Keratinocyte (primary cell): ENCODE results near the gene METRNL. TPM values are rescaled to one million over a fixed set of nuclear protein-coding genes. Genes with fewer than 3 reads are reported as not detected.

Source experiments
- DNase-seq: peaks from one replicate; pipeline ENCODE4 v3.0.0-alpha.2; 2011; ENCODE audit warnings: low read depth, missing footprints, low spot score
- FAIRE-seq: peaks from 2 replicates; lab custom pipeline; 2011; peaks lifted over from hg19 to GRCh38; lab: Jason Lieb, UNC
- H2AFZ ChIP-seq: 2 replicates; pipeline ENCODE4 v1.6.0; 2012; ENCODE audit warnings: low read length, control low read depth, inconsistent platforms; ENCODE audit not compliant: control insufficient read depth
- H3K27ac ChIP-seq: 2 replicates; pipeline ENCODE4 v1.5.1; 2011; ENCODE audit warnings: low read length; ENCODE audit not compliant: control insufficient read depth, insufficient read depth
- H3K27me3 ChIP-seq: 3 replicates; pipeline ENCODE4 v1.6.0; 2011; ENCODE audit warnings: low read length; ENCODE audit not compliant: control insufficient read depth, insufficient read depth; ENCODE audit errors: extremely low read depth
- H3K36me3 ChIP-seq, 2 experiments: 2 replicates in 1 of 2; 3 replicates in 1 of 2; pipeline ENCODE4 v1.5.1; 2011; ENCODE audit warnings: low read length in 2 of 2, mild to moderate bottlenecking in 1 of 2; ENCODE audit not compliant: control insufficient read depth in 2 of 2, insufficient read depth in 2 of 2; ENCODE audit errors: extremely low read depth in 1 of 2
- H3K4me1 ChIP-seq: 3 replicates; pipeline ENCODE4 v1.5.1; 2011; ENCODE audit warnings: low read length; ENCODE audit not compliant: control insufficient read depth, insufficient read depth; ENCODE audit errors: extremely low read depth
- H3K4me2 ChIP-seq: 3 replicates; pipeline ENCODE4 v1.6.0; 2011; ENCODE audit warnings: low read depth, low read length; ENCODE audit not compliant: control insufficient read depth, insufficient read depth; ENCODE audit errors: extremely low read depth
- H3K4me3 ChIP-seq, 3 experiments: fragments of 200-600 bp in 1 of 3; sonication (generic) in 1 of 3; 2 replicates in 2 of 3; 3 replicates in 1 of 3; pipeline ENCODE4 v1.5.1; 2011 to 2016; ENCODE audit warnings: low read length in 3 of 3, mild to moderate bottlenecking in 3 of 3, control low read depth in 2 of 3, inconsistent platforms in 1 of 3, low read depth in 1 of 3, mixed read lengths in 1 of 3, mixed run types in 1 of 3, moderate library complexity in 1 of 3; ENCODE audit not compliant: control insufficient read depth in 2 of 3, insufficient read depth in 2 of 3; ENCODE audit errors: extremely low read depth in 1 of 3
- H3K79me2 ChIP-seq: 2 replicates; pipeline ENCODE4 v1.6.0; 2012; ENCODE audit warnings: low read length; ENCODE audit not compliant: control insufficient read depth, insufficient read depth
- H3K9ac ChIP-seq: 3 replicates; pipeline ENCODE4 v1.6.0; 2011; ENCODE audit warnings: low read length; ENCODE audit not compliant: control insufficient read depth, insufficient read depth; ENCODE audit errors: extremely low read depth
- H3K9me1 ChIP-seq: 3 replicates; pipeline ENCODE4 v1.6.0; 2011; ENCODE audit warnings: low read length; ENCODE audit not compliant: control insufficient read depth, insufficient read depth; ENCODE audit errors: extremely low read depth
- H3K9me3 ChIP-seq: 2 replicates; pipeline ENCODE4 v1.5.1; 2012; ENCODE audit warnings: low read depth, low read length; ENCODE audit not compliant: control insufficient read depth
- H4K20me1 ChIP-seq: 3 replicates; pipeline ENCODE4 v1.6.0; 2011; ENCODE audit warnings: low read length; ENCODE audit not compliant: control insufficient read depth, insufficient read depth; ENCODE audit errors: extremely low read depth
- EZH2 ChIP-seq: IDR thresholded peaks from one replicate; pipeline ENCODE4 v1.6.1; 2012; ENCODE audit warnings: inconsistent platforms, mild to moderate bottlenecking, low read length, moderate library complexity
- dilution Hi-C: fragments of 300-500 bp; cut with MboI; formaldehyde crosslinking; loops from one replicate; pipeline ENCODE4 v1.7.0; 2020; ENCODE audit warnings: low sequenced_read_pairs; ENCODE audit not compliant: extremely low pct_ligation_motif_present
- polyA plus RNA-seq, 5 experiments: library from polyadenylated mRNA; depleted of rRNA in 3 of 5; stranded (reverse) in 3 of 5; stranded (forward) in 1 of 5; unstranded in 1 of 5; fragments of >200 nt; gene quantifications; 1 replicate in 1 of 5; 2 replicates in 3 of 5; 3 replicates in 1 of 5; pipeline versions ENCODE4 v1.2.1 to v1.2.3, GENCODE V29; 2011 to 2012; ENCODE audit warnings: missing spikeins in 2 of 5, low read depth in 1 of 5, low replicate concordance in 1 of 5
- TF ChIP-seq, protein P1 (sequence below), 3 experiments: IDR thresholded peaks in 1 of 3; conservative IDR thresholded peaks in 1 of 3; optimal IDR thresholded peaks in 1 of 3; 2 replicates in 2 of 3; 3 replicates in 1 of 3; pipeline versions ENCODE3 to v1.5.1; 2011; ENCODE audit warnings: low read length in 3 of 3, mild to moderate bottlenecking in 3 of 3, moderate library complexity in 2 of 3, control low read depth in 1 of 3, inconsistent platforms in 1 of 3; ENCODE audit not compliant: insufficient read depth in 2 of 3; ENCODE audit errors: extremely low read depth in 1 of 3

METRNL gene
- polyA plus RNA-seq, 1 donor (not counting 4 experiments of a cell fraction or from before 2014, with no cell fraction given), result 3.1 TPM

DNA sequence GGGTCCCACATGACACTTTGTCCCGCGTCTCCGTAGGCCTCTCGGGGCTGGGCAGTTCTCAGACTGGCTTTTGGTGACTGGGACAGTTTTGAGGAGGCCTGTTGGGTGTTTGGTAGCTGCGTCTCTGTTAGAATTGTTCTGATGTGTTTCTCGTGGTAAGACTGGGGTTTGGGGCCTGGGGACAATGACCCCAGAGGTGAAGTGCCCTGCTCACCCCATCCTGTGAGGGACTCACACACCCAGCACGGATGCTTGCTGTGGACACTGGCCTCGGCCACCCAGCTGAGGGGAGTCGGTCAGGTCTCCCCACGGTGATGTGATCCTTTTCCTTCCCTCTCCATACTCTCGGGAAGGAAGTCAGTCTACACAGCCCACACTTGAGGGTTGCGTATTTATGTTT, 50.3 kb downstream of the METRNL start:
- Histone ChIP-seq H3K4me1 (peaks cover 8% of the 10 kb centered on the region), H2AFZ (no peak overlapping the region), H3K36me3 (no peaks in the 10 kb centered on the region), H3K4me2 (no peak overlapping the region), H3K9ac (no peak overlapping the region), H3K9me1 (no peaks in the 10 kb centered on the region), H3K27ac (no peak overlapping the region), H3K4me3 (no peak overlapping the region), H3K27me3 (peaks cover 35% of the 10 kb centered on the region), H3K9me3 (no peaks in the 10 kb centered on the region), H4K20me1 (peaks cover 2% of the 10 kb centered on the region), H3K79me2 (no peaks in the 10 kb centered on the region)
- no peak for DNase-seq
- dilution Hi-C loops, result no loop called here
- FAIRE-seq, result no peak
- TF ChIP-seq, protein P1, sequence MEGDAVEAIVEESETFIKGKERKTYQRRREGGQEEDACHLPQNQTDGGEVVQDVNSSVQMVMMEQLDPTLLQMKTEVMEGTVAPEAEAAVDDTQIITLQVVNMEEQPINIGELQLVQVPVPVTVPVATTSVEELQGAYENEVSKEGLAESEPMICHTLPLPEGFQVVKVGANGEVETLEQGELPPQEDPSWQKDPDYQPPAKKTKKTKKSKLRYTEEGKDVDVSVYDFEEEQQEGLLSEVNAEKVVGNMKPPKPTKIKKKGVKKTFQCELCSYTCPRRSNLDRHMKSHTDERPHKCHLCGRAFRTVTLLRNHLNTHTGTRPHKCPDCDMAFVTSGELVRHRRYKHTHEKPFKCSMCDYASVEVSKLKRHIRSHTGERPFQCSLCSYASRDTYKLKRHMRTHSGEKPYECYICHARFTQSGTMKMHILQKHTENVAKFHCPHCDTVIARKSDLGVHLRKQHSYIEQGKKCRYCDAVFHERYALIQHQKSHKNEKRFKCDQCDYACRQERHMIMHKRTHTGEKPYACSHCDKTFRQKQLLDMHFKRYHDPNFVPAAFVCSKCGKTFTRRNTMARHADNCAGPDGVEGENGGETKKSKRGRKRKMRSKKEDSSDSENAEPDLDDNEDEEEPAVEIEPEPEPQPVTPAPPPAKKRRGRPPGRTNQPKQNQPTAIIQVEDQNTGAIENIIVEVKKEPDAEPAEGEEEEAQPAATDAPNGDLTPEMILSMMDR (optimal IDR thresholded peaks at IDR 0.05 in 1 of 3, IDR thresholded peaks at IDR 0.05 in 1 of 3, conservative IDR thresholded peaks at IDR 0.05 in 1 of 3; ENCODE audit: extremely low read depth in 1 of 3, insufficient read depth in 2 of 3, low read length in 3 of 3), result no peak
- TF ChIP-seq EZH2, result no peak

DNA sequence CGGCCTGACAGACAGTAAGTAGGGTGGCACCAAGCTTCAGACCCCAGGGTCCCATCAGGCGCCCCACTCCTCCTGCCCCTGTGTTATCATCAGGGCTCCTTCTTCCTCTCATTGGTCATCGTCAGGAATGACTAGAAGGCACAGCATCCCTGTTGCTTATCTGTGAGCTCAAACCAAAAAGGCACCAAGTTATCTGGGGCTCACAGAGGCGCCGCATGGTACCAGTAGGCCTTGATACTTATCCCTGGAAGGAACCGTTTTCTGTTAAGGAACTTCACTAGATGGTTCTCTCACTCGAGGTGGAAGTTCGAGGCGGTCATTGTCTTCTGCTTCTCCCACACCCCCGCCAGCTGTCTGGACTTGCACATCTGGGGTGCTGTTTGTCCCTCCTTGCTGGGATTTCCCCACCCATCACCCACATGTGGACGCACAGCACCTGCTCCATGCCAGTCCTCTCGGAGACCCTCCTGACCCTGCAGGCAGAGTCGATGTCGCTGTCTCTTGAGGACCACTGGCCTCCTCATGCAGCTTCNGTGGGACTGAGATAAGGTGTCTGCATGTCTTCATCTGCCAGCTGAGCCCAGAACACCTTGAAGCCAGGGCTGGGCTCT, 52.1 kb downstream of the METRNL start:
- no peaks in the 10 kb centered on the region for H3K79me2 ChIP-seq
- TF ChIP-seq EZH2, result no peak
- TF ChIP-seq, protein P1 (optimal IDR thresholded peaks at IDR 0.05 in 1 of 3, IDR thresholded peaks at IDR 0.05 in 1 of 3, conservative IDR thresholded peaks at IDR 0.05 in 1 of 3; ENCODE audit: extremely low read depth in 1 of 3, insufficient read depth in 2 of 3, low read length in 3 of 3), result no peak
- no peak overlapping the region for H3K9ac ChIP-seq
- FAIRE-seq (no peak), DNase-seq (no peak)
- H3K27ac ChIP-seq, result no peak overlapping the region
- no peak overlapping the region for H3K4me3 ChIP-seq
- no peaks in the 10 kb centered on the region for H3K36me3 ChIP-seq
- H2AFZ ChIP-seq, result no peak overlapping the region
- no peaks in the 10 kb centered on the region for H3K9me3 ChIP-seq
- peaks cover 2% of the 10 kb centered on the region for H4K20me1 ChIP-seq
- no peaks in the 10 kb centered on the region for H3K9me1 ChIP-seq
- peaks cover 26% of the 10 kb centered on the region for H3K27me3 ChIP-seq
- dilution Hi-C loops, result no loop called here
- no peak overlapping the region for H3K4me2 ChIP-seq
- no peaks in the 10 kb centered on the region for H3K4me1 ChIP-seq
